CD4-positive, alpha-beta memory T cell (primary cell): ENCODE results near the gene SLC9A4. TPM values are rescaled to one million over a fixed set of nuclear protein-coding genes. Genes with fewer than 3 reads are reported as not detected.
"Not testable (repeated sequence)": the region's sequence is repeated elsewhere in the genome, so short reads cannot be mapped to it uniquely, and the experiment has no call there.

ENCODE experiments used
- CTCF ChIA-PET: fragments of 350-600 bp; sonication (Branson Sonifier 250); formaldehyde crosslinking; loops from one replicate; lab custom pipeline; 2021; ENCODE audit warnings: inconsistent platforms; ENCODE audit not compliant: partially characterized antibody; lab: Charles Lee
- POLR2A ChIA-PET: fragments of 350-600 bp; sonication (Branson Sonifier 250); formaldehyde crosslinking; loops from one replicate; lab custom pipeline; 2021; ENCODE audit not compliant: partially characterized antibody; lab: Charles Lee
- DNase-seq, 5 donors: peaks; one replicate each; pipeline versions ENCODE4 v3.0.0 to v3.0.0-alpha.2; 2020 to 2022; ENCODE audit warnings: mixed read lengths in 1 of 5
- H3K27ac ChIP-seq: one replicate; pipeline ENCODE4 v1.7.0; 2013; ENCODE audit warnings: low read depth, low read length
- H3K27me3 ChIP-seq: 2 replicates; pipeline ENCODE4 v1.7.0; 2013; ENCODE audit warnings: mild to moderate bottlenecking, low read length, moderate library complexity; ENCODE audit not compliant: insufficient read depth
- H3K36me3 ChIP-seq: 2 replicates; pipeline ENCODE4 v1.7.0; 2013; ENCODE audit warnings: mild to moderate bottlenecking, low read length, moderate library complexity; ENCODE audit not compliant: insufficient read depth
- H3K4me1 ChIP-seq: 2 replicates; pipeline ENCODE4 v1.7.0; 2013; ENCODE audit warnings: mild to moderate bottlenecking, low read length, moderate library complexity; ENCODE audit not compliant: insufficient read depth
- H3K4me3 ChIP-seq, 2 donors: one replicate each; pipeline ENCODE4 v1.7.0; 2013; ENCODE audit warnings: low read length in 2 of 2, mild to moderate bottlenecking in 1 of 2
- H3K9me3 ChIP-seq, 2 donors: one replicate each; pipeline ENCODE4 v1.7.0; 2013; ENCODE audit warnings: low read length in 2 of 2, control low read depth in 1 of 2; ENCODE audit not compliant: control insufficient read depth in 1 of 2
- H3K27ac Mint-ChIP-seq, 7 donors: one replicate each; pipeline ENCODE4 v1.8.0; 2020 to 2021; ENCODE audit warnings: mixed read lengths in 7 of 7, mild to moderate bottlenecking in 6 of 7, inconsistent platforms in 3 of 7, moderate library complexity in 3 of 7
- H3K27me3 Mint-ChIP-seq, 2 donors: one replicate each; pipeline ENCODE4 v1.8.0; 2020 to 2021; ENCODE audit warnings: mixed read lengths in 2 of 2
- H3K36me3 Mint-ChIP-seq, 2 donors: one replicate each; pipeline ENCODE4 v1.8.0; 2020 to 2021; ENCODE audit warnings: mixed read lengths in 2 of 2, inconsistent platforms in 1 of 2, mild to moderate bottlenecking in 1 of 2
- H3K4me1 Mint-ChIP-seq, 4 donors: one replicate each; pipeline ENCODE4 v1.8.0; 2020 to 2021; ENCODE audit warnings: mixed read lengths in 4 of 4, mild to moderate bottlenecking in 1 of 4
- H3K4me3 Mint-ChIP-seq, 8 donors: one replicate each; pipeline ENCODE4 v1.8.0; 2020 to 2021; ENCODE audit warnings: mixed read lengths in 8 of 8, mild to moderate bottlenecking in 7 of 8, moderate library complexity in 6 of 8, inconsistent platforms in 3 of 8
- H3K9me3 Mint-ChIP-seq, 8 donors: one replicate each; pipeline ENCODE4 v1.8.0; 2020 to 2021; ENCODE audit warnings: mixed read lengths in 8 of 8, mild to moderate bottlenecking in 5 of 8, inconsistent platforms in 3 of 8, moderate library complexity in 1 of 8
- intact Hi-C: fragments of 100-400 bp; cut with micrococcal nuclease; formaldehyde crosslinking; loops from one replicate; pipeline ENCODE4 v1.15.1; 2023
- microRNA-seq: library from miRNA; unstranded; fragments of <30 nt; microRNA quantifications from one replicate; pipeline ENCODE4 v1.2.0, GENCODE V29; 2021; ENCODE audit warnings: borderline replicate concordance, borderline number of aligned reads, borderline microRNAs expressed, mixed read lengths
- polyA plus RNA-seq, 2 donors: library from polyadenylated mRNA; unstranded; fragments of 300-500 nt; fragmentation: Illumina TruSeq; gene quantifications; one replicate each; pipeline ENCODE4 v1.2.3, GENCODE V29; 2021
- total RNA-seq, 2 experiments: library from RNA; stranded (reverse); gene quantifications; one replicate each; pipeline ENCODE4 v1.2.3, GENCODE V29; 2021

SLC9A4 gene
- total and polyA plus RNA-seq, 4 experiments from 2014 or later = 0.08 TPM; not detected in 3

DNA sequence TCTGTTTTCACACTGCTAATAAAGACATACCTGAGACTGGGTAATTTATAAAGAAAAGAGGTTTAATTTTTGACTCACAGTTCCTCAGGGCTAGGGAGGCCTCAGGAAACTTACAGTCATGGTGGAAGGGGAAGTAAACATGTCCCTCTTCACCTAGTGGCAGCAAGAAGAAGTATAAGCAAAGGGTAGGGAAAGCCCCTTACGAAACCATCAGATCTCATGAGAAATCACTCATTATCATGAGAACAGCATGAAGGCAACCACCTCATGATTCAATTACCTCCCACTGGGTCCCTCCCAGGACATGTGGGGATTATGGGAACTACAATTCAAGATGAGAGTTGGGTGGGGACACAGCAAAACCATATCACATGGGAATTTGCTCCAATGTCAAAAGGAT lies 89.5 kb downstream of the SLC9A4 start:
- H3K27me3 Mint-ChIP-seq, intact Hi-C loops, H3K4me1 Mint-ChIP-seq, H3K36me3 Mint-ChIP-seq, H3K36me3 ChIP-seq, CTCF ChIA-PET, DNase-seq, H3K4me3 ChIP-seq, H3K27me3 ChIP-seq, H3K27ac ChIP-seq, H3K4me3 Mint-ChIP-seq, H3K4me1 ChIP-seq, H3K27ac Mint-ChIP-seq, POLR2A ChIA-PET, H3K9me3 ChIP-seq: not testable (repeated sequence)
- H3K9me3 Mint-ChIP-seq = peaks cover 0 to 14% (median 7%) of the 10 kb centered on the region in 8 donors

DNA sequence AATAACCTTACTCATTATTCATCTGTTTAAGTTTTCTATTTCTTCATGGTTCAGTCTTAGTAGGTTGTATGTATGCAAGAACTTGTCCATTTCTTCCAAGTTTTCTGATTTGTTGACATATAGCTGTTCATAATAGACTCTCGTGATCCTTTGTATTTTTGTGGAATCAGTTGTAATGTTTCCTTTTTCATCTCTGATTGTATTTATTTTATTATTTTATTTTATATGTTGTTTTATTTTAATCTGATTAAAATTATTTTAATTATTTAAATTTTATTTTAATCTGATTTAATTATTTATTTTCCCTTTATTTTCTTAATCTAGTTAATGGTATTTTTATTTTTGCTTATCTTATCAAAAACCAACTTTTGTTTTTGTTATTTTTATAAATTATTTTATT lies 102.9 kb downstream of the SLC9A4 start:
- H3K4me3 Mint-ChIP-seq = no peak overlapping the region
- peaks cover 0 to 3% of the 10 kb centered on the region in 2 donors for H3K36me3 Mint-ChIP-seq
- CTCF ChIA-PET = no interaction called here
- H3K27ac Mint-ChIP-seq = no peak overlapping the region
- H3K27me3 Mint-ChIP-seq = peaks cover 4 to 9% of the 10 kb centered on the region in 2 donors
- POLR2A ChIA-PET = no interaction called here
- peaks cover 0 to 39% (median 20%) of the 10 kb centered on the region in 8 donors for H3K9me3 Mint-ChIP-seq
- H3K36me3 ChIP-seq = no peaks in the 10 kb centered on the region
- H3K27ac ChIP-seq = no peak overlapping the region
- no peaks in the 10 kb centered on the region for H3K4me1 ChIP-seq
- no peaks in the 10 kb centered on the region for H3K9me3 ChIP-seq
- no peaks in the 10 kb centered on the region for H3K4me1 Mint-ChIP-seq
- H3K4me3 ChIP-seq = no peak overlapping the region
- no peak for DNase-seq
- H3K27me3 ChIP-seq = no peaks in the 10 kb centered on the region
- intact Hi-C loops = no loop called here

DNA sequence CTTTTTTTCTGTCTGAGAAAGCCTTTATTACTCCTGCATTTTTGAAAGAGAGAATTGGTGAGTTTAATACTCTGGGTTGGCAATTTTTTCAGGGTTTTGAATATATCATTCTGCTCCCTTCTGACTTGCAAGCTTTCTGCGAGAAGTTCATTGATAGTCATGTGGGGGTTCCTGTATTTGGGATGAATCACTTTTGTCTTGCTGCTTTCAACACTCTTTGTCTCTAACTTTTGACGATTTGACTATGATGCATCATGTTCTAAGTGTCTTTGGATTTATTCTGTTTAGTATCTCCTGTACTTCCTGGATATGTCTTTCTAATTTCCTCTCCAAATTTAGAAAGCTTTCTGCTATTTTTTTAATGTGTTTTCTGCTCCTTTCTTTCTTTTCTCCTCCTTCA lies 105.3 kb downstream of the SLC9A4 start:
- Histone ChIP-seq H3K36me3 (no peaks in the 10 kb centered on the region), H3K4me1 (no peaks in the 10 kb centered on the region), H3K27ac (no peak overlapping the region), H3K9me3 (no peaks in the 10 kb centered on the region), H3K4me3 (no peak overlapping the region), H3K27me3 (no peaks in the 10 kb centered on the region)
- H3K9me3 Mint-ChIP-seq = peaks cover 0 to 36% (median 20%) of the 10 kb centered on the region in 8 donors
- no peak for DNase-seq
- H3K4me3 Mint-ChIP-seq = no peak overlapping the region
- peaks cover 4 to 6% (median 5%) of the 10 kb centered on the region in 4 donors for H3K4me1 Mint-ChIP-seq
- H3K27ac Mint-ChIP-seq = no peak overlapping the region
- peaks cover 8 to 14% of the 10 kb centered on the region in 2 donors for H3K27me3 Mint-ChIP-seq
- ChIA-PET CTCF (no interaction called here), POLR2A (no interaction called here)
- intact Hi-C loops = no loop called here
- peaks cover 3% of the 10 kb centered on the region in 2 donors for H3K36me3 Mint-ChIP-seq

DNA sequence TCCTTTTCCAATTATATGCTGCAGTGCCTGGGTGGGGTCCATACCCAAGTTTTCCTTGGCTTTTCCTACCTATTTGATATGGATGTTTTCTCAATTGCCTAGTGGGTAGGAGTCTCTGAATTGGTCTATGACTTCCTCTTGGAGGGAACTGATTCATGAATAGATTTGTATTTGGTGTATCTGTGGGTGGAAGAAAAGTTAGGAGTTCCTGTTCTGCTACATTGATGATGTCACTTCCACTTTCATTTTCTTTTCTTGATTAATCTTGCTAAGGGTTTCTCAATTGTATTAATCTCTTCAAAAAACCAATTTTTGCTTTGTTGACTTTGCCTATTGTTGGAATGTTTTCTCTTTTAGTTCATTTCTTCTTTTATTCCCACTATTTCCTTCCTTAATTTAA lies 108.9 kb downstream of the SLC9A4 start:
- ChIA-PET POLR2A (no interaction called here), CTCF (no interaction called here)
- Histone ChIP-seq H3K4me1 (no peaks in the 10 kb centered on the region), H3K4me3 (no peak overlapping the region), H3K9me3 (no peaks in the 10 kb centered on the region), H3K36me3 (no peaks in the 10 kb centered on the region), H3K27me3 (no peaks in the 10 kb centered on the region), H3K27ac (no peak overlapping the region)
- H3K4me1 Mint-ChIP-seq = peaks cover 4 to 8% (median 5%) of the 10 kb centered on the region in 4 donors
- intact Hi-C loops = no loop called here
- peaks cover 10 to 20% of the 10 kb centered on the region in 2 donors for H3K27me3 Mint-ChIP-seq
- peaks cover 0 to 21% (median 10%) of the 10 kb centered on the region in 8 donors for H3K9me3 Mint-ChIP-seq
- peak overlapping the region in 4 of 8 donors; percentile 11 to 55 (median 46) for H3K4me3 Mint-ChIP-seq
- no peak overlapping the region for H3K27ac Mint-ChIP-seq
- DNase-seq = no peak
- peaks cover 0 to 3% of the 10 kb centered on the region in 2 donors for H3K36me3 Mint-ChIP-seq

DNA sequence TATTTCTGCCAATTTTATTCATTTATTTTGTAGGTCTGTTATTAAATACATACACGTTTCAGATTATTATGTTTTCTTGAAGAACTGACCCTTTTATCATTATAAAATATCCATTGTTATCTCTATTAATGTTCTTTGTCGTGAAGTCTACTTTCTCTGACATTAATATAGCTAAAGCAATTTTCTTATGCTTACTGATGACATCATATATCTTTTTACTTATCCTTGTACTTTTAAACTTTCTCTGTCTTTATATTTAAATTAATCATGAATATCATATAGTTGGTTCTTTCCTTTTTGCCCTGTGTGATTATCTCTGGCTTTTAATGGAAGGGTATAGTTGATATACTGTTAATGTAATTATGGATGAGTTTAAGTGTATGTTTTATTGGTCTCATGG lies 109.8 kb downstream of the SLC9A4 start:
- CTCF ChIA-PET = no interaction called here
- H3K36me3 Mint-ChIP-seq = peaks cover 0 to 3% of the 10 kb centered on the region in 2 donors
- Histone ChIP-seq H3K27ac (no peak overlapping the region), H3K36me3 (no peaks in the 10 kb centered on the region), H3K9me3 (no peaks in the 10 kb centered on the region), H3K4me1 (no peaks in the 10 kb centered on the region), H3K4me3 (no peak overlapping the region), H3K27me3 (no peaks in the 10 kb centered on the region)
- DNase-seq = no peak
- peaks cover 10 to 19% of the 10 kb centered on the region in 2 donors for H3K27me3 Mint-ChIP-seq
- POLR2A ChIA-PET = no interaction called here
- H3K27ac Mint-ChIP-seq = no peak overlapping the region
- H3K4me3 Mint-ChIP-seq = peak overlapping the region in 1 of 8 donors; percentile 27
- peaks cover 4 to 8% (median 5%) of the 10 kb centered on the region in 4 donors for H3K4me1 Mint-ChIP-seq
- peaks cover 0 to 19% (median 8%) of the 10 kb centered on the region in 8 donors for H3K9me3 Mint-ChIP-seq
- intact Hi-C loops = no loop called here

Small RNA genes lying within 50 kb of the gene (microRNA-seq; reads per million reads assigned to microRNA genes)
- 16.0 reads per million, percentile 48 among the genes with 10 or more reads in this experiment for gene MIR4772

Other genes with a start within 250 kb of the SLC9A4 start
- under 1 TPM; 0.26 to 0.33 TPM for gene IL1RL1, start 161.7 kb upstream of the SLC9A4 start, total RNA-seq
- under 1 TPM in 1 of 2 donors, not detected in 1; 0.29 TPM for gene IL1RL1, start 161.7 kb upstream of the SLC9A4 start, polyA plus RNA-seq
- gene IL18R1, start 117.4 kb upstream of the SLC9A4 start, total RNA-seq = 10 to 100 TPM in 1 of 2 experiments, 1 to 10 TPM in 1; 9.5 to 11.0 TPM
- 10 to 100 TPM; 12.4 to 18.4 TPM for gene IL18R1, start 117.4 kb upstream of the SLC9A4 start, polyA plus RNA-seq
- 1 to 10 TPM; 4.2 to 6.5 TPM for gene IL18RAP, start 50.1 kb upstream of the SLC9A4 start, total RNA-seq
- gene IL18RAP, start 50.1 kb upstream of the SLC9A4 start, polyA plus RNA-seq = 1 to 10 TPM in 1 of 2 donors, under 1 TPM in 1; 0.33 to 5.1 TPM
- gene SLC9A2, start 146.3 kb downstream of the SLC9A4 start, total RNA-seq = not detected
- gene SLC9A2, start 146.3 kb downstream of the SLC9A4 start, polyA plus RNA-seq = not detected